CD4-positive, alpha-beta memory T cell (primary cell): ENCODE measurements around the gene SKAP1. TPM values are rescaled to one million over a fixed set of nuclear protein-coding genes. Genes with fewer than 3 reads are reported as not detected.
"Not testable (repeated sequence)": the region's sequence is repeated elsewhere in the genome, so short reads cannot be mapped to it uniquely, and the experiment has no call there.

ENCODE experiments used
- CTCF ChIA-PET: fragments of 350-600 bp; sonication (Branson Sonifier 250); formaldehyde crosslinking; loops from one replicate; lab custom pipeline; 2021; ENCODE audit warnings: inconsistent platforms; ENCODE audit not compliant: partially characterized antibody; lab: Charles Lee
- POLR2A ChIA-PET: fragments of 350-600 bp; sonication (Branson Sonifier 250); formaldehyde crosslinking; loops from one replicate; lab custom pipeline; 2021; ENCODE audit not compliant: partially characterized antibody; lab: Charles Lee
- DNase-seq, 5 donors: peaks; one replicate each; pipeline versions ENCODE4 v3.0.0 to v3.0.0-alpha.2; 2020 to 2022; ENCODE audit warnings: mixed read lengths in 1 of 5
- H3K27ac ChIP-seq: one replicate; pipeline ENCODE4 v1.7.0; 2013; ENCODE audit warnings: low read depth, low read length
- H3K27me3 ChIP-seq: 2 replicates; pipeline ENCODE4 v1.7.0; 2013; ENCODE audit warnings: mild to moderate bottlenecking, low read length, moderate library complexity; ENCODE audit not compliant: insufficient read depth
- H3K36me3 ChIP-seq: 2 replicates; pipeline ENCODE4 v1.7.0; 2013; ENCODE audit warnings: mild to moderate bottlenecking, low read length, moderate library complexity; ENCODE audit not compliant: insufficient read depth
- H3K4me1 ChIP-seq: 2 replicates; pipeline ENCODE4 v1.7.0; 2013; ENCODE audit warnings: mild to moderate bottlenecking, low read length, moderate library complexity; ENCODE audit not compliant: insufficient read depth
- H3K4me3 ChIP-seq, 2 donors: one replicate each; pipeline ENCODE4 v1.7.0; 2013; ENCODE audit warnings: low read length in 2 of 2, mild to moderate bottlenecking in 1 of 2
- H3K9me3 ChIP-seq, 2 donors: one replicate each; pipeline ENCODE4 v1.7.0; 2013; ENCODE audit warnings: low read length in 2 of 2, control low read depth in 1 of 2; ENCODE audit not compliant: control insufficient read depth in 1 of 2
- H3K27ac Mint-ChIP-seq, 7 donors: one replicate each; pipeline ENCODE4 v1.8.0; 2020 to 2021; ENCODE audit warnings: mixed read lengths in 7 of 7, mild to moderate bottlenecking in 6 of 7, inconsistent platforms in 3 of 7, moderate library complexity in 3 of 7
- H3K27me3 Mint-ChIP-seq, 2 donors: one replicate each; pipeline ENCODE4 v1.8.0; 2020 to 2021; ENCODE audit warnings: mixed read lengths in 2 of 2
- H3K36me3 Mint-ChIP-seq, 2 donors: one replicate each; pipeline ENCODE4 v1.8.0; 2020 to 2021; ENCODE audit warnings: mixed read lengths in 2 of 2, inconsistent platforms in 1 of 2, mild to moderate bottlenecking in 1 of 2
- H3K4me1 Mint-ChIP-seq, 4 donors: one replicate each; pipeline ENCODE4 v1.8.0; 2020 to 2021; ENCODE audit warnings: mixed read lengths in 4 of 4, mild to moderate bottlenecking in 1 of 4
- H3K4me3 Mint-ChIP-seq, 8 donors: one replicate each; pipeline ENCODE4 v1.8.0; 2020 to 2021; ENCODE audit warnings: mixed read lengths in 8 of 8, mild to moderate bottlenecking in 7 of 8, moderate library complexity in 6 of 8, inconsistent platforms in 3 of 8
- H3K9me3 Mint-ChIP-seq, 8 donors: one replicate each; pipeline ENCODE4 v1.8.0; 2020 to 2021; ENCODE audit warnings: mixed read lengths in 8 of 8, mild to moderate bottlenecking in 5 of 8, inconsistent platforms in 3 of 8, moderate library complexity in 1 of 8
- intact Hi-C: fragments of 100-400 bp; cut with micrococcal nuclease; formaldehyde crosslinking; loops from one replicate; pipeline ENCODE4 v1.15.1; 2023
- polyA plus RNA-seq, 2 donors: library from polyadenylated mRNA; unstranded; fragments of 300-500 nt; fragmentation: Illumina TruSeq; gene quantifications; one replicate each; pipeline ENCODE4 v1.2.3, GENCODE V29; 2021
- total RNA-seq, 2 experiments: library from RNA; stranded (reverse); gene quantifications; one replicate each; pipeline ENCODE4 v1.2.3, GENCODE V29; 2021

SKAP1 gene
- total and polyA plus RNA-seq, 4 experiments from 2014 or later = 83.4 to 336 (median 165) TPM

DNA sequence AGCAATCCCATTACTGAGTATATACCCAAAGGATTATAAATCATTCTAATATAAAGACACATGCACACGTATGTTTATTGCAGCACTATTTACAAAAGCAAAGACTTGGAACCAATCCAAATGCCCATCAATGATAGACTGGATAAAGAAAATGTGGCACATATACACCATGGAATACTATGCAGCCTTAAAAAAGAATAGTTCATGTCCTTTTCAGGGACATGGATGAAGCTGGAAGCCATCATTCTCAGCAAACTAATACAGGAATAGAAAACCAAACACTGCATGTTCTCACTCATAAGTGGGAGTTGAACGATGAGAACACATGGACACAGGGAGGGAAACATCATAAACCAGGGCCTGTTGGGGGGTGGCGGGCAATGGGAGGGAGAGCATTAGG lies 19.3 kb upstream of the SKAP1 start:
- H3K4me1 Mint-ChIP-seq = peaks cover 44 to 84% (median 60%) of the 10 kb centered on the region in 4 donors
- POLR2A ChIA-PET = interaction anchor here (1.3 to 8.8 kb wide), 2 partner anchors 8 to 21 kb away, joined by 3 to 186 read pairs; no protein-coding TSS in a partner anchor
- H3K9me3 ChIP-seq, DNase-seq, H3K27ac Mint-ChIP-seq, H3K27ac ChIP-seq, H3K4me3 Mint-ChIP-seq, H3K4me3 ChIP-seq, H3K9me3 Mint-ChIP-seq, H3K36me3 ChIP-seq, H3K27me3 Mint-ChIP-seq, H3K27me3 ChIP-seq, CTCF ChIA-PET, H3K36me3 Mint-ChIP-seq: not testable (repeated sequence)
- intact Hi-C loops = loop anchor here (10.0 kb wide), 1 partner anchor 345 kb away; the partner anchor contains the start of genes CBX1 and SNX11
- H3K4me1 ChIP-seq = peaks cover 81% of the 10 kb centered on the region

- CTCF ChIA-PET = interaction anchor here (8.9 kb wide), 1 partner anchor 9 kb away, joined by 101 read pairs; no protein-coding TSS in a partner anchor
- peak overlapping the region in 2 of 7 donors; percentile 42 to 55 for H3K27ac Mint-ChIP-seq
Observed at GRCh38 chr17:48445248-48445620, 15.2 kb upstream of the SKAP1 start.

GRCh38 chr17:48444516-48445247 lies 14.7 kb upstream of the SKAP1 start:
- H3K36me3 Mint-ChIP-seq = no peaks in the 10 kb centered on the region
- Histone ChIP-seq H3K9me3 (no peaks in the 10 kb centered on the region), H3K4me3 (peak overlapping the region in 1 of 2 donors; percentile 12), H3K27me3 (no peaks in the 10 kb centered on the region), H3K36me3 (no peaks in the 10 kb centered on the region), H3K4me1 (peaks cover 80% of the 10 kb centered on the region), H3K27ac (peak overlapping the region; percentile 8)
- H3K9me3 Mint-ChIP-seq = peaks cover 0 to 6% (median 0%) of the 10 kb centered on the region in 8 donors
- intact Hi-C loops = loop anchor here (10.0 kb wide), 1 partner anchor 340 kb away; the partner anchor contains the start of genes CBX1 and SNX11
- ChIA-PET POLR2A (interaction anchor here (0.8 to 9.2 kb wide), 6 partner anchors 9 to 31 kb away, joined by 3 to 186 read pairs (median 3); partner anchors contain the start of gene SKAP1), CTCF (interaction anchor here (1.1 to 8.9 kb wide), 2 partner anchors 9 to 48 kb away, joined by 3 to 101 read pairs; no protein-coding TSS in a partner anchor)
- peak overlapping the region; percentile 56 to 88 (median 68) for H3K4me3 Mint-ChIP-seq
- peaks cover 57 to 82% (median 71%) of the 10 kb centered on the region in 4 donors for H3K4me1 Mint-ChIP-seq
- peak overlapping the region; percentile 20 to 96 (median 85) for H3K27ac Mint-ChIP-seq
- no peaks in the 10 kb centered on the region for H3K27me3 Mint-ChIP-seq
- DNase-seq = peak in 3 of 5 donors; percentile 44 to 66 (median 52)

More at GRCh38 chr17:48445248-48445620, 15.2 kb upstream of the SKAP1 start:
- POLR2A ChIA-PET = interaction anchor here (0.8 to 9.2 kb wide), 6 partner anchors 8 to 32 kb away, joined by 3 to 186 read pairs (median 3); partner anchors contain the start of gene SKAP1
- H3K27me3 ChIP-seq = no peaks in the 10 kb centered on the region
- Mint-ChIP-seq H3K9me3 (peaks cover 0 to 6% (median 0%) of the 10 kb centered on the region in 8 donors), H3K4me1 (peaks cover 53 to 82% (median 67%) of the 10 kb centered on the region in 4 donors), H3K36me3 (no peaks in the 10 kb centered on the region), H3K27me3 (no peaks in the 10 kb centered on the region), H3K4me3 (no peak overlapping the region)
- no peaks in the 10 kb centered on the region for H3K36me3 ChIP-seq
- no peaks in the 10 kb centered on the region for H3K9me3 ChIP-seq
- no peak overlapping the region for H3K27ac ChIP-seq
- intact Hi-C loops = loop anchor here (10.0 kb wide), 1 partner anchor 340 kb away; the partner anchor contains the start of genes CBX1 and SNX11
- DNase-seq = no peak
- peaks cover 80% of the 10 kb centered on the region for H3K4me1 ChIP-seq
- no peak overlapping the region for H3K4me3 ChIP-seq

- no peaks in the 10 kb centered on the region for H3K36me3 ChIP-seq
- ChIA-PET CTCF (interaction anchor here (8.9 kb wide), 1 partner anchor 10 kb away, joined by 101 read pairs; no protein-coding TSS in a partner anchor), POLR2A (interaction anchor here (2.7 to 9.2 kb wide), 3 partner anchors 10 to 17 kb away, joined by 11 to 186 read pairs (median 93); partner anchors contain the start of gene SKAP1)
- no peaks in the 10 kb centered on the region for H3K9me3 ChIP-seq
- no peaks in the 10 kb centered on the region for H3K27me3 ChIP-seq
- H3K27ac ChIP-seq = no peak overlapping the region
- Mint-ChIP-seq H3K4me3 (peak overlapping the region in 3 of 8 donors; percentile 82 to 88 (median 83)), H3K4me1 (peaks cover 67 to 84% (median 78%) of the 10 kb centered on the region in 4 donors), H3K27ac (peak overlapping the region in 2 of 7 donors; percentile 76 to 95), H3K27me3 (no peaks in the 10 kb centered on the region), H3K36me3 (no peaks in the 10 kb centered on the region), H3K9me3 (peaks cover 0 to 6% (median 0%) of the 10 kb centered on the region in 8 donors)
- peaks cover 90% of the 10 kb centered on the region for H3K4me1 ChIP-seq
- H3K4me3 ChIP-seq = no peak overlapping the region
- intact Hi-C loops = loop anchor here (10.0 kb wide), 1 partner anchor 339 kb away; the partner anchor contains the start of genes CBX1 and SNX11
- no peak for DNase-seq
Observed at GRCh38 chr17:48443712-48444111, 13.7 kb upstream of the SKAP1 start.

GRCh38 chr17:48442819-48443218 lies 12.8 kb upstream of the SKAP1 start:
- intact Hi-C loops = loop anchor here (10.0 kb wide), 1 partner anchor 338 kb away; the partner anchor contains the start of genes CBX1 and SNX11

GRCh38 chr17:48441862-48442261 lies 11.8 kb upstream of the SKAP1 start:
- peak overlapping the region; percentile 97 to 100 (median 99) for H3K27ac Mint-ChIP-seq
- peak in 1 of 5 donors; percentile 38 for DNase-seq
- H3K4me3 Mint-ChIP-seq = peak overlapping the region in 6 of 8 donors; percentile 72 to 87 (median 82)
- H3K4me3 ChIP-seq = peak overlapping the region in 1 of 2 donors; percentile 3
- peak overlapping the region; percentile 70 for H3K27ac ChIP-seq
- H3K9me3 Mint-ChIP-seq = peaks cover 0 to 6% (median 0%) of the 10 kb centered on the region in 8 donors
- H3K27me3 ChIP-seq = no peaks in the 10 kb centered on the region
- H3K4me1 ChIP-seq = peaks cover 98% of the 10 kb centered on the region
- H3K27me3 Mint-ChIP-seq = no peaks in the 10 kb centered on the region
- ChIA-PET POLR2A (interaction anchor here (0.7 to 9.2 kb wide), 11 partner anchors 8 to 145 kb away, joined by 3 to 186 read pairs (median 4); partner anchors contain the start of gene SKAP1), CTCF (interaction anchor here (0.9 to 8.9 kb wide), 5 partner anchors 12 to 89 kb away, joined by 3 to 101 read pairs (median 3); no protein-coding TSS in a partner anchor)
- peaks cover 83 to 97% (median 93%) of the 10 kb centered on the region in 4 donors for H3K4me1 Mint-ChIP-seq
- no peaks in the 10 kb centered on the region for H3K36me3 Mint-ChIP-seq
- intact Hi-C loops = loop anchor here (1.0 to 10.0 kb wide), 4 partner anchors 11 to 337 kb away; partner anchors contain the start of genes CBX1 and SNX11
- H3K36me3 ChIP-seq = no peaks in the 10 kb centered on the region
- no peaks in the 10 kb centered on the region for H3K9me3 ChIP-seq

More at GRCh38 chr17:48442819-48443218, 12.8 kb upstream of the SKAP1 start:
- H3K4me1 Mint-ChIP-seq = peaks cover 76 to 90% (median 86%) of the 10 kb centered on the region in 4 donors
- peak in 1 of 5 donors; percentile 44 for DNase-seq
- no peaks in the 10 kb centered on the region for H3K36me3 ChIP-seq
- H3K4me3 Mint-ChIP-seq = peak overlapping the region in 7 of 8 donors; percentile 2 to 87 (median 78)
- no peaks in the 10 kb centered on the region for H3K36me3 Mint-ChIP-seq
- no peaks in the 10 kb centered on the region for H3K27me3 ChIP-seq
- CTCF ChIA-PET = interaction anchor here (8.9 kb wide), 1 partner anchor 11 kb away, joined by 101 read pairs; no protein-coding TSS in a partner anchor
- peak overlapping the region; percentile 70 for H3K27ac ChIP-seq
- H3K27me3 Mint-ChIP-seq = no peaks in the 10 kb centered on the region
- POLR2A ChIA-PET = interaction anchor here (1.1 to 9.2 kb wide), 6 partner anchors 9 to 35 kb away, joined by 3 to 186 read pairs (median 26); partner anchors contain the start of gene SKAP1
- H3K9me3 ChIP-seq = no peaks in the 10 kb centered on the region
- H3K27ac Mint-ChIP-seq = peak overlapping the region; percentile 97 to 100 (median 99)
- peak overlapping the region in 1 of 2 donors; percentile 4 for H3K4me3 ChIP-seq
- peaks cover 98% of the 10 kb centered on the region for H3K4me1 ChIP-seq
- H3K9me3 Mint-ChIP-seq = peaks cover 0 to 6% (median 0%) of the 10 kb centered on the region in 8 donors
